IPS-15b (cell line): ENCODE measurements around the gene MUS81.
A peak's percentile ranks its signal among the peaks of the same experiment; 100 is the strongest.

Experiments used
- H3K27me3 ChIP-seq: one replicate; pipeline ENCODE4 v1.6.1; 2013; ENCODE audit warnings: low read length; ENCODE audit not compliant: control insufficient read depth, insufficient read depth
- H3K36me3 ChIP-seq: one replicate; pipeline ENCODE4 v1.6.1; 2013; ENCODE audit warnings: low read length; ENCODE audit not compliant: control insufficient read depth, insufficient read depth
- H3K4me1 ChIP-seq: one replicate; pipeline ENCODE4 v1.6.1; 2013; ENCODE audit warnings: mild to moderate bottlenecking, low read length; ENCODE audit not compliant: control insufficient read depth, insufficient read depth
- H3K4me3 ChIP-seq: one replicate; pipeline ENCODE4 v1.5.1; 2013; ENCODE audit warnings: low read depth, low read length
- H3K9ac ChIP-seq: one replicate; pipeline ENCODE4 v1.6.1; 2013; ENCODE audit warnings: low read depth, mild to moderate bottlenecking, low read length
- H3K9me3 ChIP-seq: one replicate; pipeline ENCODE4 v1.6.1; 2013; ENCODE audit warnings: mild to moderate bottlenecking, low read length; ENCODE audit not compliant: control insufficient read depth, insufficient read depth

Gene MUS81

GRCh38 chr11:65863889-65864705 is 3.9 kb downstream of the MUS81 start:
- Histone ChIP-seq H3K9ac (no peak overlapping the region), H3K4me1 (peaks cover 3% of the 10 kb centered on the region), H3K36me3 (peaks cover 27% of the 10 kb centered on the region)

GRCh38 chr11:65864706-65865471 is 4.7 kb downstream of the MUS81 start:
- H3K36me3 ChIP-seq = peaks cover 27% of the 10 kb centered on the region
- H3K27me3 ChIP-seq = peaks cover 6% of the 10 kb centered on the region
- H3K9ac ChIP-seq = no peak overlapping the region
- H3K4me1 ChIP-seq = peaks cover 3% of the 10 kb centered on the region
- no peaks in the 10 kb centered on the region for H3K9me3 ChIP-seq
- no peak overlapping the region for H3K4me3 ChIP-seq

More at GRCh38 chr11:65863889-65864705, 3.9 kb downstream of the MUS81 start:
- peaks cover 6% of the 10 kb centered on the region for H3K27me3 ChIP-seq
- H3K9me3 ChIP-seq = no peaks in the 10 kb centered on the region
- no peak overlapping the region for H3K4me3 ChIP-seq

GRCh38 chr11:65865550-65866172 is 5.4 kb downstream of the MUS81 start:
- Histone ChIP-seq H3K4me3 (no peak overlapping the region), H3K9me3 (no peaks in the 10 kb centered on the region), H3K36me3 (peaks cover 27% of the 10 kb centered on the region), H3K9ac (no peak overlapping the region), H3K4me1 (peaks cover 3% of the 10 kb centered on the region), H3K27me3 (peaks cover 6% of the 10 kb centered on the region)

GRCh38 chr11:65866509-65867283 is 6.5 kb downstream of the MUS81 start:
- Histone ChIP-seq H3K36me3 (peaks cover 27% of the 10 kb centered on the region), H3K27me3 (peaks cover 11% of the 10 kb centered on the region), H3K4me1 (no peaks in the 10 kb centered on the region), H3K9ac (no peak overlapping the region), H3K9me3 (no peaks in the 10 kb centered on the region), H3K4me3 (no peak overlapping the region)

- Histone ChIP-seq H3K36me3 (peaks cover 27% of the 10 kb centered on the region), H3K27me3 (peaks cover 15% of the 10 kb centered on the region), H3K9ac (no peak overlapping the region), H3K4me3 (peak overlapping the region; percentile 71), H3K4me1 (no peaks in the 10 kb centered on the region), H3K9me3 (no peaks in the 10 kb centered on the region)
Observed at GRCh38 chr11:65867284-65868071, 7.2 kb downstream of the MUS81 start.

GRCh38 chr11:65868076-65868667 is 7.9 kb downstream of the MUS81 start:
- H3K36me3 ChIP-seq = peaks cover 21% of the 10 kb centered on the region

GRCh38 chr11:65868907-65869306 is 8.7 kb downstream of the MUS81 start:
- H3K4me3 ChIP-seq = no peak overlapping the region
- peaks cover 15% of the 10 kb centered on the region for H3K27me3 ChIP-seq
- peaks cover 14% of the 10 kb centered on the region for H3K36me3 ChIP-seq
- no peaks in the 10 kb centered on the region for H3K4me1 ChIP-seq
- H3K9ac ChIP-seq = no peak overlapping the region
- H3K9me3 ChIP-seq = no peaks in the 10 kb centered on the region

More at GRCh38 chr11:65868076-65868667, 7.9 kb downstream of the MUS81 start:
- no peak overlapping the region for H3K9ac ChIP-seq
- peaks cover 15% of the 10 kb centered on the region for H3K27me3 ChIP-seq
- H3K4me1 ChIP-seq = no peaks in the 10 kb centered on the region
- peak overlapping the region; percentile 71 for H3K4me3 ChIP-seq
- no peaks in the 10 kb centered on the region for H3K9me3 ChIP-seq

GRCh38 chr11:65869643-65870306 is 9.5 kb downstream of the MUS81 start:
- H3K4me1 ChIP-seq = no peaks in the 10 kb centered on the region
- H3K36me3 ChIP-seq = peaks cover 8% of the 10 kb centered on the region
- H3K9me3 ChIP-seq = no peaks in the 10 kb centered on the region
- H3K4me3 ChIP-seq = no peak overlapping the region
- H3K27me3 ChIP-seq = peaks cover 15% of the 10 kb centered on the region
- H3K9ac ChIP-seq = no peak overlapping the region

GRCh38 chr11:65870307-65870658 is 10.1 kb downstream of the MUS81 start:
- Histone ChIP-seq H3K9me3 (no peaks in the 10 kb centered on the region), H3K4me3 (no peak overlapping the region), H3K9ac (no peak overlapping the region), H3K27me3 (peaks cover 15% of the 10 kb centered on the region), H3K4me1 (no peaks in the 10 kb centered on the region), H3K36me3 (peaks cover 5% of the 10 kb centered on the region)
